OCI-LY7 (cell line): ENCODE data around the gene NPAS4.

Experiments
- EZH2phosphoT487 ChIP-seq: fragments of 200-600 bp; sonication (generic); IDR thresholded peaks from 2 replicates; pipeline ENCODE4 v1.6.1; 2018; ENCODE audit warnings: low read depth, borderline replicate concordance, mild to moderate bottlenecking, mixed run types, antibody characterized with exemption, low read length, moderate library complexity, mixed read lengths
- TF ChIP-seq, protein P1 (sequence below): fragments of 200-600 bp; sonication (generic); conservative IDR thresholded peaks from 2 replicates; pipeline ENCODE4 v1.5.1; 2014; ENCODE audit warnings: mild to moderate bottlenecking, antibody characterized with exemption, low read length, moderate library complexity, mixed read lengths

GRCh38 chr11:66429983-66430602, 9.3 kb downstream of the NPAS4 start:
- TF ChIP-seq, protein P1, sequence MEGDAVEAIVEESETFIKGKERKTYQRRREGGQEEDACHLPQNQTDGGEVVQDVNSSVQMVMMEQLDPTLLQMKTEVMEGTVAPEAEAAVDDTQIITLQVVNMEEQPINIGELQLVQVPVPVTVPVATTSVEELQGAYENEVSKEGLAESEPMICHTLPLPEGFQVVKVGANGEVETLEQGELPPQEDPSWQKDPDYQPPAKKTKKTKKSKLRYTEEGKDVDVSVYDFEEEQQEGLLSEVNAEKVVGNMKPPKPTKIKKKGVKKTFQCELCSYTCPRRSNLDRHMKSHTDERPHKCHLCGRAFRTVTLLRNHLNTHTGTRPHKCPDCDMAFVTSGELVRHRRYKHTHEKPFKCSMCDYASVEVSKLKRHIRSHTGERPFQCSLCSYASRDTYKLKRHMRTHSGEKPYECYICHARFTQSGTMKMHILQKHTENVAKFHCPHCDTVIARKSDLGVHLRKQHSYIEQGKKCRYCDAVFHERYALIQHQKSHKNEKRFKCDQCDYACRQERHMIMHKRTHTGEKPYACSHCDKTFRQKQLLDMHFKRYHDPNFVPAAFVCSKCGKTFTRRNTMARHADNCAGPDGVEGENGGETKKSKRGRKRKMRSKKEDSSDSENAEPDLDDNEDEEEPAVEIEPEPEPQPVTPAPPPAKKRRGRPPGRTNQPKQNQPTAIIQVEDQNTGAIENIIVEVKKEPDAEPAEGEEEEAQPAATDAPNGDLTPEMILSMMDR, result peak; percentile 93
- no peak for TF ChIP-seq EZH2phosphoT487
